HepG2 (cell line): ENCODE measurements around the gene ANGPTL7. TPM values are rescaled to one million over a fixed set of nuclear protein-coding genes. Genes with fewer than 3 reads are reported as not detected.

Experiments used
- ATAC-seq: fragments of 200-7000 bp; cut with Tn5 transposase; 3 replicates; pipeline ENCODE4 v1.9.1; 2020; ENCODE audit warnings: mild to moderate bottlenecking, moderate library complexity
- BruUV-seq: library from RNA; stranded (reverse); fragments of 400-500 nt; replicated peaks from 2 replicates; lab custom pipeline; 2021; lab: Mats Ljungman, UMichigan
- CTCF ChIA-PET: fragments of 300-600 bp; formaldehyde crosslinking; extraction: SDS; loops from one replicate; lab custom pipeline; 2021; ENCODE audit warnings: low total read pairs, inconsistent platforms, low intra/inter-chr PET ratio; lab: Yijun Ruan, JAX
- POLR2A ChIA-PET: fragments of 350-600 bp; sonication (Branson Sonifier 250); formaldehyde crosslinking; loops from one replicate; lab custom pipeline; 2020; ENCODE audit warnings: antibody characterized with exemption, inconsistent platforms; lab: Yijun Ruan, JAX
- DNase-seq: peaks from one replicate; pipeline ENCODE4 v3.0.0-alpha.2; 2015; ENCODE audit warnings: low spot score
- FAIRE-seq: peaks from 3 replicates; lab custom pipeline; 2011; peaks lifted over from hg19 to GRCh38; lab: Jason Lieb, UNC
- H2AFZ ChIP-seq: one replicate; pipeline ENCODE4 v1.6.1; 2011; ENCODE audit warnings: low read length, inconsistent platforms
- H3K27ac ChIP-seq: fragments of 300-600 bp; 3 replicates; pipeline ENCODE4 v1.8.0; 2011; ENCODE audit warnings: mixed run types, mild to moderate bottlenecking, mixed read lengths, low read length, inconsistent platforms; ENCODE audit not compliant: insufficient read depth; ENCODE audit errors: extremely low read length
- H3K27me3 ChIP-seq, 2 experiments: fragments of 200-600 bp in 1 of 2; 2 replicates in 1 of 2; 3 replicates in 1 of 2; pipeline versions ENCODE4 v1.6.0 to v1.8.0; 2011; ENCODE audit warnings: low read length in 2 of 2, mild to moderate bottlenecking in 2 of 2, moderate library complexity in 2 of 2, inconsistent platforms in 1 of 2; ENCODE audit not compliant: insufficient read depth in 2 of 2, control insufficient read depth in 1 of 2
- H3K36me3 ChIP-seq, 2 experiments: fragments of 200-600 bp in 1 of 2; replicated peaks in 1 of 2; 2 replicates in 1 of 2; 3 replicates in 1 of 2; pipeline versions ENCODE4 v1.5.1 to v1.8.0; 2011; ENCODE audit warnings: low read length in 2 of 2, inconsistent platforms in 1 of 2; ENCODE audit not compliant: insufficient read depth in 2 of 2, control insufficient read depth in 1 of 2
- H3K4me1 ChIP-seq: 2 replicates; pipeline ENCODE4 v1.5.1; 2012; ENCODE audit warnings: low read length, inconsistent platforms; ENCODE audit not compliant: insufficient read depth
- H3K4me2 ChIP-seq: 2 replicates; pipeline ENCODE4 v1.6.0; 2011; ENCODE audit warnings: low read depth, low read length, inconsistent platforms
- H3K4me3 ChIP-seq, 3 experiments: fragments of 200-600 bp in 1 of 3; sonication (generic), shearing (Covaris generic) in 1 of 3; replicated peaks in 1 of 3; 2 replicates each; pipeline ENCODE4 v1.5.1; 2011 to 2016; ENCODE audit warnings: low read length in 3 of 3, inconsistent platforms in 2 of 3, low read depth in 2 of 3, mild to moderate bottlenecking in 2 of 3, control low read depth in 1 of 3, mixed read lengths in 1 of 3; ENCODE audit not compliant: insufficient read depth in 1 of 3
- H3K79me2 ChIP-seq: one replicate; pipeline ENCODE4 v1.6.1; 2011; ENCODE audit warnings: low read length, inconsistent platforms; ENCODE audit not compliant: insufficient read depth
- H3K9ac ChIP-seq: 2 replicates; pipeline ENCODE4 v1.6.0; 2011; ENCODE audit warnings: mild to moderate bottlenecking, low read depth, low read length, inconsistent platforms; ENCODE audit not compliant: insufficient read depth
- H3K9me3 ChIP-seq: 2 replicates; pipeline ENCODE4 v1.5.1; 2012; ENCODE audit warnings: mild to moderate bottlenecking, low read length
- H4K20me1 ChIP-seq: 2 replicates; pipeline ENCODE4 v1.6.0; 2011; ENCODE audit warnings: inconsistent platforms, mild to moderate bottlenecking, low read length, moderate library complexity; ENCODE audit not compliant: insufficient read depth
- DNMT1 ChIP-seq: sonication (generic); formaldehyde crosslinking; IDR thresholded peaks from 2 replicates; pipeline ENCODE4 v1.5.1; 2020; ENCODE audit warnings: mild to moderate bottlenecking, missing genetic modification reagents
- HMGA1 ChIP-seq: sonication (generic); formaldehyde crosslinking; conservative IDR thresholded peaks from 2 replicates; pipeline ENCODE4 v1.4.0; 2020; ENCODE audit warnings: missing genetic modification reagents
- ISL2 ChIP-seq: sonication (generic); formaldehyde crosslinking; IDR thresholded peaks from 2 replicates; pipeline ENCODE4 v1.5.0; 2020; ENCODE audit warnings: missing genetic modification reagents
- NR3C1 ChIP-seq: sonication (generic); formaldehyde crosslinking; IDR thresholded peaks from 2 replicates; pipeline ENCODE4 v1.4.0; 2020; ENCODE audit warnings: missing genetic modification reagents
- POLR2AphosphoS5 ChIP-seq: IDR thresholded peaks from 2 replicates; pipeline ENCODE4 v1.6.1; 2012; ENCODE audit warnings: low read depth, low read length
- PRPF4 ChIP-seq: fragments of 200-400 bp; formaldehyde crosslinking; IDR thresholded peaks from 2 replicates; pipeline ENCODE4 v1.6.1; 2016; ENCODE audit warnings: low read length, low read depth; ENCODE audit not compliant: poor library complexity, severe bottlenecking
- SMAD3 ChIP-seq: sonication (generic); formaldehyde crosslinking; IDR thresholded peaks from 2 replicates; pipeline ENCODE4 v1.4.0; 2020; ENCODE audit warnings: missing genetic modification reagents
- SOX6 ChIP-seq, 2 experiments: fragments of 450-650 bp in 1 of 2; sonication (generic) in 1 of 2; formaldehyde crosslinking in 1 of 2; IDR thresholded peaks; 2 replicates each; pipeline versions ENCODE4 v1.4.0 to v1.6.1; 2017 to 2020; ENCODE audit warnings: antibody characterized with exemption in 1 of 2, mild to moderate bottlenecking in 1 of 2, missing genetic modification reagents in 1 of 2
- ZFP41 ChIP-seq: sonication (generic); formaldehyde crosslinking; IDR thresholded peaks from 2 replicates; pipeline ENCODE4 v1.4.0; 2020; ENCODE audit warnings: mild to moderate bottlenecking, missing genetic modification reagents, borderline replicate concordance
- ZFX ChIP-seq: sonication (generic); formaldehyde crosslinking; IDR thresholded peaks from 2 replicates; pipeline ENCODE4 v1.4.0; 2020; ENCODE audit warnings: mild to moderate bottlenecking, low read depth, missing genetic modification reagents, moderate library complexity
- ZNF530 ChIP-seq: sonication (generic); formaldehyde crosslinking; IDR thresholded peaks from 2 replicates; pipeline ENCODE4 v1.5.0; 2020; ENCODE audit warnings: low read depth, mild to moderate bottlenecking, missing genetic modification reagents
- ZNF703 ChIP-seq: sonication (generic); formaldehyde crosslinking; IDR thresholded peaks from 2 replicates; pipeline ENCODE4 v1.5.1; 2020; ENCODE audit warnings: missing genetic modification reagents, mild to moderate bottlenecking, moderate library complexity, borderline replicate concordance
- ZNF75D ChIP-seq: sonication (generic); formaldehyde crosslinking; IDR thresholded peaks from 2 replicates; pipeline ENCODE4 v1.8.1; 2023; ENCODE audit warnings: missing genetic modification reagents, mild to moderate bottlenecking, borderline replicate concordance
- ZNF782 ChIP-seq: sonication (generic); formaldehyde crosslinking; IDR thresholded peaks from 2 replicates; pipeline ENCODE4 v1.4.0; 2020; ENCODE audit warnings: missing genetic modification reagents, mild to moderate bottlenecking, borderline replicate concordance
- ZNF891 ChIP-seq: sonication (generic); formaldehyde crosslinking; IDR thresholded peaks from 2 replicates; pipeline ENCODE4 v1.5.0; 2020; ENCODE audit warnings: mild to moderate bottlenecking, missing genetic modification reagents
- ZSCAN22 ChIP-seq: sonication (generic); formaldehyde crosslinking; IDR thresholded peaks from 2 replicates; pipeline ENCODE4 v1.4.0; 2020; ENCODE audit warnings: mild to moderate bottlenecking, missing genetic modification reagents
- WGBS: methylation state at CpG from one replicate; pipeline ENCODE4 v1.1.6; 2017; ENCODE audit warnings: low lambda C conversion rate; 5-methylcytosine and 5-hydroxymethylcytosine counted together
- in situ Hi-C: cut with HindIII; loops from 2 replicates; pipeline ENCODE4 v1.10.0; 2017; ENCODE audit warnings: low pct_unique_long_range_greater_than_20kb; ENCODE audit not compliant: extremely low pct_ligation_motif_present
- intact Hi-C: fragments of 100-400 bp; cut with micrococcal nuclease; formaldehyde crosslinking; loops from one replicate; pipeline ENCODE4 v1.10.0; 2022; ENCODE audit not compliant: unreplicated experiment
- polyA plus RNA-seq, 8 experiments: library from polyadenylated mRNA; depleted of rRNA in 3 of 8; stranded (reverse) in 7 of 8; unstranded in 1 of 8; fragments of >200 nt; fragmentation: Illumina TruSeq in 4 of 8; extraction: Trizol in 4 of 8; gene quantifications; 2 replicates each; pipeline versions ENCODE4 v1.2.1 to v1.2.3, GENCODE V29; 2011 to 2016; ENCODE audit warnings: low read depth in 4 of 8, missing spikeins in 1 of 8, mixed read lengths in 1 of 8; ENCODE audit not compliant: insufficient read depth in 1 of 8
- total RNA-seq, 5 experiments: library from RNA; depleted of rRNA; stranded (reverse); fragments of >200 nt; fragmentation: Illumina TruSeq; extraction: Trizol; gene quantifications; 2 replicates each; pipeline ENCODE4 v1.2.3, GENCODE V29; 2016; ENCODE audit warnings: low read depth in 1 of 5
- TF ChIP-seq, protein P1 (sequence below): sonication (generic); formaldehyde crosslinking; IDR thresholded peaks from 2 replicates; pipeline ENCODE4 v1.4.0; 2020; ENCODE audit warnings: missing genetic modification reagents

Gene ANGPTL7
- total and polyA plus RNA-seq, 2 of the 13 experiments (the other 11 are each of a cell fraction or from before 2014, with no cell fraction given), result not detected

- H3K27me3 ChIP-seq, result no peaks in the 10 kb centered on the region; a peak in 1 of 5 replicates
- H3K9me3 ChIP-seq, result no peaks in the 10 kb centered on the region
- no peak for FAIRE-seq
- peaks cover 22 to 67% of the 10 kb centered on the region in 2 experiments for H3K36me3 ChIP-seq
- H4K20me1 ChIP-seq, result no peaks in the 10 kb centered on the region
- no peak overlapping the region for H3K4me3 ChIP-seq
- ATAC-seq, result no peak
- H2AFZ ChIP-seq, result no peak overlapping the region
- no TSS peak for BruUV-seq
- DNase-seq, result no peak
- in situ Hi-C loops, result no loop called here
- H3K4me2 ChIP-seq, result no peak overlapping the region
- H3K79me2 ChIP-seq, result no peaks in the 10 kb centered on the region
- no peak for TF ChIP-seq SOX6 (IDR thresholded peaks at IDR 0.05)
- TF ChIP-seq SOX6 (CRISPR knock-in tag; IDR thresholded peaks at IDR 0.05), result no peak
- TF ChIP-seq ZFX (CRISPR knock-in tag), result no peak
- TF ChIP-seq ZNF782 (CRISPR knock-in tag), result no peak
- TF ChIP-seq PRPF4, result no peak
- TF ChIP-seq ZNF891, result no peak
- TF ChIP-seq SMAD3 (CRISPR knock-in tag), result no peak
- TF ChIP-seq, all 625 proteins: peak for 0
- intact Hi-C loops, result no loop called here
- POLR2A ChIA-PET, result no interaction called here
- H3K4me1 ChIP-seq, result no peaks in the 10 kb centered on the region
- H3K27ac ChIP-seq, result no peak overlapping the region
- CTCF ChIA-PET, result no interaction called here
- H3K9ac ChIP-seq, result no peak overlapping the region
- 94% methylated on average over 6 of the region's 6 CpGs for WGBS
Observed at GRCh38 chr1:11145741-11146140, 43.4 kb upstream of the ANGPTL7 start.

GRCh38 chr1:11147197-11147770 lies 41.9 kb upstream of the ANGPTL7 start:
- Histone ChIP-seq H2AFZ (no peak overlapping the region), H3K4me2 (no peak overlapping the region), H4K20me1 (no peaks in the 10 kb centered on the region), H3K79me2 (no peaks in the 10 kb centered on the region), H3K27ac (no peak overlapping the region), H3K9me3 (no peaks in the 10 kb centered on the region), H3K4me1 (peaks cover 8% of the 10 kb centered on the region; the same call in 1 of the 2 replicates), H3K27me3 (no peaks in the 10 kb centered on the region; a peak in 1 of 5 replicates), H3K4me3 (no peak overlapping the region), H3K36me3 (peaks cover 22 to 73% of the 10 kb centered on the region in 2 experiments), H3K9ac (no peak overlapping the region)
- WGBS, result 95% methylated on average over 4 of the region's 4 CpGs
- POLR2A ChIA-PET, result no interaction called here
- FAIRE-seq (no peak), DNase-seq (no peak), ATAC-seq (no peak)
- BruUV-seq, result no TSS peak
- CTCF ChIA-PET, result no interaction called here
- intact Hi-C loops, result no loop called here
- in situ Hi-C loops, result no loop called here
- TF ChIP-seq ZFP41 (CRISPR knock-in tag) (no peak), DNMT1 (CRISPR knock-in tag) (no peak), HMGA1 (CRISPR knock-in tag) (no peak), ZNF703 (CRISPR knock-in tag) (no peak), ZNF530 (no peak), ZNF75D (CRISPR knock-in tag) (no peak), NR3C1 (no peak), ZSCAN22 (no peak), POLR2AphosphoS5 (no peak), ISL2 (CRISPR knock-in tag) (no peak)
- TF ChIP-seq, protein P1, sequence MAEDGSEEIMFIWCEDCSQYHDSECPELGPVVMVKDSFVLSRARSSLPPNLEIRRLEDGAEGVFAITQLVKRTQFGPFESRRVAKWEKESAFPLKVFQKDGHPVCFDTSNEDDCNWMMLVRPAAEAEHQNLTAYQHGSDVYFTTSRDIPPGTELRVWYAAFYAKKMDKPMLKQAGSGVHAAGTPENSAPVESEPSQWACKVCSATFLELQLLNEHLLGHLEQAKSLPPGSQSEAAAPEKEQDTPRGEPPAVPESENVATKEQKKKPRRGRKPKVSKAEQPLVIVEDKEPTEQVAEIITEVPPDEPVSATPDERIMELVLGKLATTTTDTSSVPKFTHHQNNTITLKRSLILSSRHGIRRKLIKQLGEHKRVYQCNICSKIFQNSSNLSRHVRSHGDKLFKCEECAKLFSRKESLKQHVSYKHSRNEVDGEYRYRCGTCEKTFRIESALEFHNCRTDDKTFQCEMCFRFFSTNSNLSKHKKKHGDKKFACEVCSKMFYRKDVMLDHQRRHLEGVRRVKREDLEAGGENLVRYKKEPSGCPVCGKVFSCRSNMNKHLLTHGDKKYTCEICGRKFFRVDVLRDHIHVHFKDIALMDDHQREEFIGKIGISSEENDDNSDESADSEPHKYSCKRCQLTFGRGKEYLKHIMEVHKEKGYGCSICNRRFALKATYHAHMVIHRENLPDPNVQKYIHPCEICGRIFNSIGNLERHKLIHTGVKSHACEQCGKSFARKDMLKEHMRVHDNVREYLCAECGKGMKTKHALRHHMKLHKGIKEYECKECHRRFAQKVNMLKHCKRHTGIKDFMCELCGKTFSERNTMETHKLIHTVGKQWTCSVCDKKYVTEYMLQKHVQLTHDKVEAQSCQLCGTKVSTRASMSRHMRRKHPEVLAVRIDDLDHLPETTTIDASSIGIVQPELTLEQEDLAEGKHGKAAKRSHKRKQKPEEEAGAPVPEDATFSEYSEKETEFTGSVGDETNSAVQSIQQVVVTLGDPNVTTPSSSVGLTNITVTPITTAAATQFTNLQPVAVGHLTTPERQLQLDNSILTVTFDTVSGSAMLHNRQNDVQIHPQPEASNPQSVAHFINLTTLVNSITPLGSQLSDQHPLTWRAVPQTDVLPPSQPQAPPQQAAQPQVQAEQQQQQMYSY (CRISPR knock-in tag), result no peak
